ENCODE data around the gene AMHR2. TPM values are rescaled to one million over a fixed set of nuclear protein-coding genes. Genes with fewer than 3 reads are reported as not detected.
A peak's percentile ranks its signal among the peaks of the same experiment; 100 is the strongest.
"Not testable (repeated sequence)": the region's sequence is repeated elsewhere in the genome, so short reads cannot be mapped to it uniquely, and the experiment has no call there.

AMHR2 gene
- total and polyA plus RNA-seq, 9 donors: 11.2 to 48.6 (median 32.5) TPM

GRCh38 chr12:53388932-53389331 lies 34.7 kb upstream of the AMHR2 start:
- H3K27ac ChIP-seq: peak overlapping the region in 1 of 2 donors; percentile 30
- no peak for DNase-seq
- TF ChIP-seq POLR2A (IDR thresholded peaks at IDR 0.05): no peak
- no peak for TF ChIP-seq EP300 (IDR thresholded peaks at IDR 0.05)
- TF ChIP-seq, protein P1, sequence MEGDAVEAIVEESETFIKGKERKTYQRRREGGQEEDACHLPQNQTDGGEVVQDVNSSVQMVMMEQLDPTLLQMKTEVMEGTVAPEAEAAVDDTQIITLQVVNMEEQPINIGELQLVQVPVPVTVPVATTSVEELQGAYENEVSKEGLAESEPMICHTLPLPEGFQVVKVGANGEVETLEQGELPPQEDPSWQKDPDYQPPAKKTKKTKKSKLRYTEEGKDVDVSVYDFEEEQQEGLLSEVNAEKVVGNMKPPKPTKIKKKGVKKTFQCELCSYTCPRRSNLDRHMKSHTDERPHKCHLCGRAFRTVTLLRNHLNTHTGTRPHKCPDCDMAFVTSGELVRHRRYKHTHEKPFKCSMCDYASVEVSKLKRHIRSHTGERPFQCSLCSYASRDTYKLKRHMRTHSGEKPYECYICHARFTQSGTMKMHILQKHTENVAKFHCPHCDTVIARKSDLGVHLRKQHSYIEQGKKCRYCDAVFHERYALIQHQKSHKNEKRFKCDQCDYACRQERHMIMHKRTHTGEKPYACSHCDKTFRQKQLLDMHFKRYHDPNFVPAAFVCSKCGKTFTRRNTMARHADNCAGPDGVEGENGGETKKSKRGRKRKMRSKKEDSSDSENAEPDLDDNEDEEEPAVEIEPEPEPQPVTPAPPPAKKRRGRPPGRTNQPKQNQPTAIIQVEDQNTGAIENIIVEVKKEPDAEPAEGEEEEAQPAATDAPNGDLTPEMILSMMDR (IDR thresholded peaks at IDR 0.05): no peak
- peaks cover 13% of the 10 kb centered on the region for H3K4me1 ChIP-seq (ENCODE audit: insufficient read depth)
- WGBS, 3 donors: 89 to 92% (median 92%) methylated on average over 4 of the region's 4 CpGs
- no peaks in the 10 kb centered on the region for H3K36me3 ChIP-seq
- no peaks in the 10 kb centered on the region for H3K9me3 ChIP-seq
- peak overlapping the region; percentile 13 for H3K4me3 ChIP-seq
- H3K27me3 ChIP-seq: no peaks in the 10 kb centered on the region
- intact Hi-C loops (cut with DNase I): no loop called here

GRCh38 chr12:53389702-53390101 lies 34.0 kb upstream of the AMHR2 start:
- Histone ChIP-seq H3K36me3 (no peaks in the 10 kb centered on the region), H3K27me3 (no peaks in the 10 kb centered on the region), H3K4me3 (peak overlapping the region; percentile 10), H3K4me1 (ENCODE audit: insufficient read depth) (peaks cover 10% of the 10 kb centered on the region), H3K27ac (no peak overlapping the region), H3K9me3 (no peaks in the 10 kb centered on the region)
- WGBS, 3 donors: 48 to 74% (median 66%) methylated on average over 3 of the region's 3 CpGs
- no peak for DNase-seq
- intact Hi-C loops (cut with DNase I): no loop called here
- TF ChIP-seq, protein P1 (IDR thresholded peaks at IDR 0.05): no peak
- TF ChIP-seq EP300 (IDR thresholded peaks at IDR 0.05) (no peak), POLR2A (IDR thresholded peaks at IDR 0.05) (no peak)

DNA sequence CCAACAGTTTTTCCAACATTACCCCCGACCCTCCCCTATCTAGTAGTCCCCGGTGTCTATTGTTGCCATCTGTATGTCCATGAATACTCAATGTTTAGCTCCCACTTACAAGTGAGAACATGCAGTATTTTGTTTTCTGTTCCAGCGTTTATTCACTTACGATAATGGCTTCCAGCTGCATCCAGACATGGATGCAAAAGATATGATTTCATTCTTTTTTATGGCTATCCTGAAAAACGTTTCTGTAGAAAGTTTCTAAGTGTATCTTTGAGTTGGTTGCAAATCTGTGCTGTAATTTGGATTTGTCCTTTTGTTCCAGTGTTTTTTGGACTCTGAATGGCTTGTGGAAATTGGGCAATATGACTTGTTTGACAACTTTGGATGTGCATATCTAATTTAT lies 31.9 kb upstream of the AMHR2 start:
- H3K4me1 ChIP-seq (ENCODE audit: insufficient read depth): peaks cover 8% of the 10 kb centered on the region
- DNase-seq: no peak
- no peak overlapping the region for H3K4me3 ChIP-seq
- H3K27me3 ChIP-seq: no peaks in the 10 kb centered on the region
- no peak overlapping the region for H3K27ac ChIP-seq
- WGBS, 3 donors: 12 to 17% (median 15%) methylated on average over 5 of the region's 5 CpGs
- no peaks in the 10 kb centered on the region for H3K9me3 ChIP-seq
- no peaks in the 10 kb centered on the region for H3K36me3 ChIP-seq
- intact Hi-C loops (cut with DNase I): no loop called here
- TF ChIP-seq EP300 (IDR thresholded peaks at IDR 0.05) (no peak), POLR2A (IDR thresholded peaks at IDR 0.05) (no peak)
- TF ChIP-seq, protein P1 (IDR thresholded peaks at IDR 0.05): no peak

DNA sequence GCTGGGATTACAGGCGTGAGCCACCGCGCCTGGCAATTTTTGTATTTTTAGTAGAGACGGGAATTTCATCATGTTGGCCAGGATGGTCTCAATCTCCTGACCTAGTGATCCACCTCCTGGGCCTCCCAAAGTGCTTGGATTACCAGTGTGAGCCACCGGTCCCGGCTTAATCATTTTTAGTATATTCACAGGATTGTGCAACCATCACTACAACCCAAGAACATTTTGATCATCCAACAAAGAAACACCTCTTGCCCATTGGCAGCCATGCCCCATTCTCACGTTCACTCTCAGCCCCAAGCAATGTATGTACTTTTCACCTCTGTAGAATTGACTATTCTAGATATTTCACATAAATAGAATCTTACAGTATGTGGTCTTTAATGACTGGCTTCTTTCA lies 23.8 kb upstream of the AMHR2 start:
- H3K27me3 ChIP-seq: no peaks in the 10 kb centered on the region
- 91 to 98% (median 96%) methylated on average over 7 of the region's 7 CpGs for WGBS, 3 donors

DNA sequence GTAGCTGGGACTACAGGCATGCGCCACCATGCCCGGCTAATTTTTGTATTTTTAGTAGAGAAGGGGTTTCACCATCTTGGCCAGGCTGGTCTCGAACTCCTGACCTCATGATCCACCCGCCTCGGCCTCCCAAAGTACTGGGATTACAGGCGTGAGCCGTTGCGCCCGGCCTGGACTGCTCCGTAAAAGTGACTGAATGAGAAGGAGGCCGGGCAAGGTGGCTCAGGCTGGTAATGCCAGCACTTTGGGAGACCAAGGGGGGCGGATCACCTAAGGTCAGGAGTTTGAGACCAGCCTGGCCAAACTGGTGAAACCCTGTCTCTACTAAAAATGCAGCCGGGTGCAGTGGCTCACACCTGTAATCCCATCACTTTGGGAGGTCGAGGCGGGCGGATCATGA lies 21.3 kb upstream of the AMHR2 start:
- 92 to 94% (median 94%) methylated on average over 16 of the region's 16 CpGs for WGBS, 3 donors
- H3K27ac ChIP-seq; H3K4me3 ChIP-seq; intact Hi-C loops (cut with DNase I); H3K9me3 ChIP-seq; H3K4me1 ChIP-seq (ENCODE audit: insufficient read depth); H3K36me3 ChIP-seq; DNase-seq; H3K27me3 ChIP-seq: not testable (repeated sequence)

More for the DNA sequence above, 23.8 kb upstream of the AMHR2 start:
- H3K9me3 ChIP-seq: no peaks in the 10 kb centered on the region
- intact Hi-C loops (cut with DNase I): no loop called here
- H3K36me3 ChIP-seq: no peaks in the 10 kb centered on the region
- H3K4me1 ChIP-seq (ENCODE audit: insufficient read depth): peaks cover 2% of the 10 kb centered on the region
- no peak overlapping the region for H3K27ac ChIP-seq
- TF ChIP-seq POLR2A (IDR thresholded peaks at IDR 0.05) (no peak), EP300 (IDR thresholded peaks at IDR 0.05) (no peak)
- TF ChIP-seq, protein P1 (IDR thresholded peaks at IDR 0.05): no peak
- H3K4me3 ChIP-seq: no peak overlapping the region
- DNase-seq: no peak
